Left cardiac atrium (tissue), 4 donors: ENCODE data around the gene DPPA2. TPM values are rescaled to one million over a fixed set of nuclear protein-coding genes. Genes with fewer than 3 reads are reported as not detected.

Experiments
- ATAC-seq, 2 donors: fragments of 200-7000 bp; cut with Tn5 transposase; one replicate each; pipeline ENCODE4 v1.9.1; 2020; ENCODE audit warnings: mild to moderate bottlenecking in 2 of 2, moderate library complexity in 2 of 2
- DNase-seq: peaks from one replicate; pipeline ENCODE4 v3.0.0-alpha.2; 2020
- intact Hi-C, 2 donors: fragments of 100-400 bp; cut with DNase I; formaldehyde crosslinking; loops; one replicate each; pipeline versions ENCODE4 v1.14.1 to v1.15.1; 2022 to 2023
- total RNA-seq, 2 donors: library from RNA; stranded (reverse); fragmentation: NEBNext Ultra II Directional; extraction: Animal tissue kit (Norgen Biotek cat#: 25700); gene quantifications; one replicate each; pipeline ENCODE4 v1.2.1, GENCODE V29; 2021
- donor health status: DM: no; HTN: yes; CAD: no.
- donor health status: DM: no; HTN: yes; CAD: no; lungs with severe emphysema.
- donor health status: DM: yes; HTN: yes; CAD: no.
- donor health status: Dilated cardiomyopathy.

Gene DPPA2
- total RNA-seq, 2 donors from 2014 or later, result not detected

DNA sequence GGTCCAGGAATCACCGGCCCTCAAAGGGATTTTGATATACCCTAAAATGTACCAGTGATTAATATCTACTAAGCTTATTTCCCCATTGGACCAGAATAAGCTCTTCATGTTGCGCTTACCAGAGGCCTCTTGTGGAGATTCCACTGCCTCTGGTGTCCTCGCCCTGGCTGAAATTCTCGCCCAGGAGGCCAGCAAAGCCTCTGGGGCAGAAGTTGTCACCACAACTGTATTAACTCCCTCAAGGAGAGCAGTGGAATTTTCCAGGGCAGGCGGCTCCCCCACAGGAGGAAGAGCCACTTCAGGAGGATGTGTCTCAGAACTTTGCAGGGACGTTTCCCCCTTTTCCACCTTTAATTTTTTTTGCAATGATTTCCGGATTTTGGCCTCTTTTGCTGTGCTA, 14.1 kb upstream of the DPPA2 start:
- intact Hi-C loops, result no loop called here

DNA sequence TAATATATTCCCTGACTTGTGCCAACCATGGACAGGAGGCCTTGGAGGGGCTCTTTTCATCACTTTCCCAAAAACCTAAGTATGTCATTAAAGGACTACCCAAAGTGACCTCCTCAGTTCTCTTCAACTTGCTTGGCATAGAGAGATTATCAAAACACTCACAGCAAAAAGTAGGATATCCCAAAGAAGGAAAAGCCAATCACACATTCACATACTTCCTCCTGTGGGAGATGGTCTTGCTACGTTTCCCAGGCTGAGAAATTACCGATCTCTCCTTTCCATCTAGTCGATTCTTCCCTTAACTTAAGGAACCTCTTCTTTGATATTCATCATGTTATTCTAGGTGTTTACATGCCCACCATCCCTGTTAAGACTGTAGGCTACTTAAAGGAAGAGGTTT, 11.9 kb upstream of the DPPA2 start:
- DNase-seq, result no peak
- intact Hi-C loops, result no loop called here
- ATAC-seq, result no peak

More for the DNA sequence above, 14.1 kb upstream of the DPPA2 start:
- ATAC-seq (no peak), DNase-seq (no peak)

DNA sequence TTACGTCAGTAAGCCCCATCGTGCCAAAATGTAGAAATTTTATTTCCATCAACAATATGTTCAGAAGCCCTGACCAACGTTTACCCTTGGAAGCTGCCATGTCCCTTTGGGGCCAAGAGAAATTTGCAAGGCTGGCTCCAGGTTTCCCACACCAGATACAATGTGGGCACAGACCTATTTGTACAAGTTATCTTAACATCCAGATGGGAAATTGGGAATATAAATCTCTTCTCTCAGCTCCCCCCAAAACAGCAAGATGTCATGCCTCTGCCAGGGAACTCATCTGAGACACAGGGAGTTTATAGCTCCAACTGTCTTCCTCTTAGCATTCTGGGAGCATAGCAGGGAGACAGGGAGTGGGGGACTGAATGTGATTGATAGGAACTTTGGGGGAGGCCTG, 9.3 kb upstream of the DPPA2 start:
- ATAC-seq, result no peak
- intact Hi-C loops, result no loop called here
- DNase-seq, result no peak

DNA sequence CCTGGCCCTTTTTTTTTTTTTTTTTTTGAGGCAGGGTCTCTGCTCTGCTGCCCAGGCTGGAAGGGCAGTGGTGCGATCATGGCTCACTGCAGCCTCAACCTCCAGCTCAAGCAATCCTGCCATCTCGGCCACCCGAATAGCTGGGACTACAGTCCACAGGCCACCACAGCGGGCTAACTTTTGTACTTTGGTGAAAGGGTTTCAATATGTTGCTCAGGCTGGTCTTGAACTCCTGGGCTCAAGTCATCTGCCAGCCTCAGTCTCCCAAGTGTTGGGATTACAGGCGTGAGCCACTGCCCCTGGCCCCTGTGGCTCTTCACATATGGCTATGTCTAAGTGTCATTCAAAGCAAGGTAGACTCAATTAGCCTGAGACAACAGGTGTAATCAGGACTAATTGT, 8.8 kb upstream of the DPPA2 start:
- ATAC-seq, result no peak
- intact Hi-C loops, result no loop called here

DNA sequence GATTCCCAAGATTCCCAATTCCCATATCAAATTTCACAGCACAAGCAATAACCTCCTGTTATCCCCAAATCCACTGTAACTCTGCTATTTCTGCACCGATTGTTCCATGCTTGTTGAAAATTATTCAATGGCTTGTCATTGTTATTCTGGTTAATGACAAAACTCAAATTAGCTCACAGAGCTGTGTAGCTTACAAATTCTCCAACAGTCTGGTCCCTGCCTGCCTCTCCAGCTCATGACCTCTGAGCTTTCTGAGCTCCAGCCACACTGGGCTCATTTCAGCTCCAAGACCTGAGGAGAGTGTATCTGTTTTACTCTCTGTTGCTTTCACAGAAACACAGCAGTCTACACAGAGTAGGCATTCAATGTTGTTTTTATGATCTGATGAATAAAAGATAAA, 3.3 kb downstream of the DPPA2 start:
- DNase-seq (no peak), ATAC-seq (no peak)
- intact Hi-C loops, result no loop called here

More for the DNA sequence above, 8.8 kb upstream of the DPPA2 start:
- DNase-seq, result no peak

DNA sequence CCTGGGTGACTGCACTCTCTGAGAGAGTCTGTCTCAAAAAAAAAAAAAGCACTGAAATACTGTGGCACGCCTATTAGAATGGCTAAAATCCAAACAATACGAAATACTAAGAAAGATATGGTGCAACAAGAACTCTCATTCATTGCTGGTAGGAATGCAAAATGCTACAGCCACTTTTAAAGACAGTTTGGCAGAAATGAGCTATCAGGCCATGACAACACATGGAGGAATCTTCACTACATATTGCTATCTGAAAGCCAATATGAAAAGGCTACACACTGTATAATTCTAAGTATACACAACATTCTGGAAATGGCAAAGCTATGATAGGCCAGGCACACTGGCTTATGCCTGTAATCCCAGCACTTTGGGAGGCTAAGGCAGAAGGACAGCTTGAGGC, 18.8 kb downstream of the DPPA2 start:
- DNase-seq (no peak), ATAC-seq (no peak)
- intact Hi-C loops, result no loop called here

DNA sequence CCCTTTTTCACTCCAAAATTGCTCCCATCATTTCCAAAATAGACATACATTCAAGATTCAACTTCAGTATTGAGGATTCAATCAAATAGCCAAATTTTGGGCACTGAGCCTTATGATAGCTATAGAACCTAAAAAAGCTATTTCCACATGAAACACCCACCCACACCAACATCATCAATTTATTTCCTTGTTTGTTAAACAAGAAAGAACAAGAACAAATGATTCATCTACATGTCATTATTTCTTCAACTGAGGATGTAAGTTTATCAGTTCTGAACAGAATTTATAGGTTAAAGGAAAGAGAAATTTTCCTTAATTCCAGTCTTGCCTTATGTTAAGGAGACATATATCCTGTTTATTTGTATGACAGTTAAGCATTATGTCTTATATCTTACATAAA, 32.2 kb downstream of the DPPA2 start:
- DNase-seq (no peak), ATAC-seq (no peak)
- intact Hi-C loops, result no loop called here

DNA sequence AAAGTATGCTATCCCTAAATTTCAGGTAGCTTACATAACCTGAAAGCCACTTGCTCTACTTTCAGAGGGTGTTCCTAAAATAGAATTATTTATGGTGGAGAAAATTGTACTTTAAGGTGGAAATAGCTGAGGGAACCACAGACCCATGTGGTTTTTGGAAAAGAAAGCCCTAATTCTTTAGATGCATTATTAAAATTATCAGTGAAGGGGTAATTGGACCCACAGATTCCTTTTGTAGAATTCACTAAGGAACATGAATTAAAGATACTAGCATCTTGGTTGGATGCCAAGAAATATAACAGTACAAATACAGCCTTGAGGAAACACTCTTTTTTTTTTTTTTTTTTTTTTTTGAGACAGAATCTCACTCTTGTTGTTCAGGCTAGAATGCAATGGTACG, 37.8 kb downstream of the DPPA2 start:
- intact Hi-C loops, result no loop called here
- no peak for DNase-seq

DNA sequence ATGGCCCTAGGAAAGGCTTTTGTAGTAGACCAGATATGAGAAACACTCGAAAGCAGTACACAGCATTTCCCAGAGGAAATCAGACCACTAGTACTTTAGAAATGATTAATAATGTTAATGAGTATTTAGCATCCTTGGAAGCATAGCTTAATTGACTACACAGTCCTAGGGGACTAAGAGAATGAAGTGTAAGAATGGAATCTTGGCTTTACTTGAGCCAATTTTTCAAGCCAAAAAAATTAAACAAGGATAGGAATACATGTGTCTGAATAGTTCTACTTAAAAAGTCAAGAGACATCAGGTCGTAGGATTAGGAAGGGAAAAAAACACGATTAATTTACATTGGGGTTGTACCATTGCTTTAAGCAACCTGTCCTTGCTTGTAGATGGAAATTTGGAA, 38.2 kb downstream of the DPPA2 start:
- ATAC-seq, result no peak
- no peak for DNase-seq
- intact Hi-C loops, result no loop called here

More for the DNA sequence above, 37.8 kb downstream of the DPPA2 start:
- ATAC-seq, result no peak

DNA sequence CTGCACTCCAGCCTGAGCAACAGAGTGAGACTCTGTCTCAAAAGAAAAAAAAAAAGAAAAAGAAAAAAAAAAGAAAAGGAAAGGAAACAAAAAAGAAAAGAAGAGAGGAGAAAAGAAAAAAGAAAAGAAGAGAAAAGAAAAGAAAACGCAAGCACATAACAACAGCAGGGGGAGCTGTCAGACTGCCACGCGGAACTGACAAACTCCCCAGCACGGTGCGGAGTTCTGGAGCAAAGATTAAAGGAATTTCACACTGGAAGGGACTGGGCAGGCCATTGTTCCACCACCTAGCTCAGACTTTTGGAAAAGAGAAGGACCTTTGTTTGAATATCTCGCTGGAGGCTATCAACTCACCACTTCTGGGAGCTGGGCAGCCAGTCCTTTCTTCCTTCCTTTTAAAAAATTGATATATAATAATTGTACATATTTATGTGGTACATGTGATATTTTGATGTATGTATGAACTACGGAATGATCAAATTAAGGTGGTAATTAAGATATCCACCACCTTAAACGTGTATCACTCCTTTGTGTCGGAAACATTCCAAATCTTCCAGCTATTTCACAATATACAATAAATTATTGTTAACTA, 40.5 kb downstream of the DPPA2 start:
- DNase-seq (peak; percentile 36), ATAC-seq (peak in 1 of 2 donors; percentile 36)
- intact Hi-C loops, result no loop called here

DNA sequence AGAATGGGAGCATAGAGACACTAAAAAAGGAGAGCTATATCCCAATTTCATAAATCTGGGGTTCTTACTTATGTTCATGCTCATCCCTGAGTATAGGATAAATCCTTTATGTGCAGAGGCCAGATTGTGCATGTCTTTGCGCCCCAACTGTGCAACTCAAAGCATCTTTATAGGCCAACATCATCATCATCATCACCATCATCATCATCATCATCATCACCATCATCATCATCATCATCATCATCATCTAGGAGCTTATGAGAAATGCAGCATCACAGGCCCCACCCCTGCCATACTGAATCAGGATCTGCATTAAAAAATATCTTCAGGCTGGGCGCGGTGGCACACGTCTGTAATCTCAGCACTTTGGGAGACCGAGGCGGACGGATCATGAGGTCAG, 45.5 kb downstream of the DPPA2 start:
- intact Hi-C loops, result no loop called here
- ATAC-seq, result no peak
- DNase-seq, result no peak

DNA sequence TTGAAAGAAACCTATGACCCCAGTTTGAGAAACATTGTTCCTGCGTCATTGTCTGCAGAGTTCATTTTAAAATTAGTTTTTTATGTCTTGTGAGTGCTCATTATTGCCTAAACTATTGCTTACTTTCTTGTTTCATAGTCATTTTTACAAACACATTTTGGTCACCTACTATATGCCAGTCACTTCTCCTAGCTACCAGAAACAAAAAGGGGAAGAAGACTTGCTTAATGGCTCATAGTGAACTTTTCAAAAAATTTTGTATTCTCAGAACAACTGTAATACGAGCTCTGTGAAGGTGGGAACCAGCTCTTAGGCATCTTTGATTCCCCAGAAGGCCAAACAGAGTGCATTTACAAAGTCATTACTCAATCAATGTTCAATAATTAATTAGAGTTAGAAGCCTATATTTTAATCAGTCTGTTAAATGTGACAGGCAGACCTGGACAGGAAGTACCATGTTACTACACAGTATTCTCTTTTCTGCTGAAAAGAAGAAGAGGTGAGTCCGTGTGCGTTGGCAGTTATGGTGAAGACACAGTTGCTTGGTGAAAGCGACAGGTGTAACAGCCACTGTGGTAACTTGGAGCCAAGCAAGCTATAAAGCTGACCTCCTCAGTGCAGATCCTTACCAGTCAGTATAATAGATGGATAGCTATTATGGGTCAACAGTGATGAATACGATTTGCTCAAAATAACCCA, 46.6 kb downstream of the DPPA2 start:
- intact Hi-C loops, result no loop called here
- ATAC-seq, result no peak

DNA sequence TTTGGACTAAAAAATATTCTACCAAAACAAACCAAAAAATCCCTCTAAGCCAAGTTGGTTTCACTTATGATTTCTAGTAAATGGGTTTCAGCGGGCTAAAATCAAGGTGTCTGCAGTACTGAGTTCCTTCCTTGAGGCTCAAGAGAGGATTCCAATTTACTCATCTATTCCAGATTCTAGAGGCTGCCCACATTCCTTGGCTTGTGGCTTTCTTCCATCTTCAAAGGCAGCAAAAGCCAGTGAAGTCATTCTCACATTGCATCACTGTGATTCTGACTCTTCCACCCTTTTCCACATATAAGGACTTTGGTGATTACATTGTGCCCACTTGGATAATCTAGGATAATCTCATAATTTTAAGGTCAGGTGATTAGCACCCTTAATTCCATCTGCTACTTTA, 48.1 kb downstream of the DPPA2 start:
- no peak for DNase-seq
- no peak for ATAC-seq
- intact Hi-C loops, result no loop called here

More for the DNA sequence above, 46.6 kb downstream of the DPPA2 start:
- no peak for DNase-seq

DNA sequence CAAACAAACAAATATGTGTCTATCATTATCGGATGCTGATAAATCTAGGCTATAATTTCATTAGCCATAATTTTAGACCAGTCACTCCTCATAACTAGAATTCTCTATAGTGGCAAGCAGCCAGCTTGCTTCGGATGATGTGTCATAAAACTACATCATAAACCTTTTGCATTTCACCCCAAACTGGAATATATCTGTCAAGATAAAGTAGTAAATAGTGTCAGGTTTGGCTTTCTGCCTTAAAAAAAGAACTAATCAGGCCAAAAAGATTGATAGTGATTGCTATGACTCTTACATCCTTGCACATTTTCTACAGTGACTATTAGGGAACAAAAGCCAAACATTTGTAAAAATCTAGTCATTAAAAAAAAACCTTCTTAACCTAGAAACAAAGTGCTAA, 51.0 kb downstream of the DPPA2 start:
- intact Hi-C loops, result no loop called here
- no peak for ATAC-seq
- DNase-seq, result no peak

DNA sequence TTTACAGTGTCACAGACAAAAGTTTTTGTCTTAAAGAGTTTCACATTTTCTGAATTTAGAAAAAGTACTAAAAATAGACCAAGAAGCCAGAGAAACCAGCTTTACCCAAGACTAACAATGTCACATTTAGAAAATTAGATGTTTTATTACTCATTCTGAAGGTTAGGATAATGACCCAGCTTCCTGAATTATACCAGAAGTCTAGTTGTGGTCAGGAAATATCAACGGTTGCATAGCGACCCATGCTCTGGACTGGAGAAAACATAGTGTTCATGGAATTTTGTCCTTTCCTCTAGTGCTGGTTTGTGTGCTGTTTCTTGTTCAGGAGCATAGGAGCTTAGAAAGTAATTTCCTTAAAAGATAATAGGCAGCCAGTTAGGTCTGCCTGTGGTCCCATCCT, 59.0 kb downstream of the DPPA2 start:
- DNase-seq, result no peak
- peak; percentile 44 to 87 for ATAC-seq
- intact Hi-C loops, result no loop called here

DNA sequence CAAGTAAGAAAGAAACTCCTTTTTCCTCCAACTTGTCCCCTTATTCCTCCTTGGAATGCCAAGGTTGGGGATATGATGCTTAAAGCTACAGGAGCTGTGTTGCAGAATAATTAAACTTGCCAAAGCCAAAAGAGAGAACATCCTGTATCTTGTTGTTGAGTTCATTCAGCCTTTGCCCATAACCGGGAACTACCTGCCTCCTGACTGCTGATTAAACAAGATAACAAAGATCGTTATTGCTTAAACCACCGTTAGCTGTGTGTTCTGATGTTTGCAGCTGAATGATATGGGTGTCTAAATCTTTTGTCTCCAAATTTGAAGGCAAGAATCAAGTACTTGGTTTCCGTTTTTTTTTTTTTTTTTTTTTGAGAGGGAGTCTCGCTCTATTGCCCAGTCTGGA, 61.5 kb downstream of the DPPA2 start:
- ATAC-seq, result no peak
- intact Hi-C loops, result no loop called here

DNA sequence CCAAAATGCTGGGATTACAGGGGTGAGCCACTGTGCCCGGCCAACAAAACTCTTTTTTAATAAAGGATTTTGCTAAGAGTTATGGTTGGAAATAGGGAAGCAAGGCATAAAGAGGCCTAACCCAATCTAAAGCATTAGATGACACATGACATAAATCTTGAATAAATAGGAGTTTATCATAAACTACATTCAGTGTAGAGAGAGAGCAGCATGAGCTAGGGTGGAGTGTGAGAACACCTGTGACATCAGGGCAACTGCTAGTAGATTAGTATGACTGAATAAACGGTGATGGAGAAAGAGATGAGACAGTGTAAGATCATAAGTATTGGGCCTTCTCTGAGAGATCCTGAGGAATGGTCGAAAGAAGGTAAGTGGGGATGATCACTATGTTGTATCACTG, 63.7 kb downstream of the DPPA2 start:
- ATAC-seq (no peak), DNase-seq (no peak)
- intact Hi-C loops, result no loop called here

More for the DNA sequence above, 61.5 kb downstream of the DPPA2 start:
- DNase-seq, result no peak
